Fibroblast of lung (primary cell): Measurements from ENCODE around the gene SEMA3D. TPM values are rescaled to one million over a fixed set of nuclear protein-coding genes. Genes with fewer than 3 reads are reported as not detected.

ENCODE experiments used
- DNase-seq, 2 donors: peaks; one replicate each; pipeline versions ENCODE4 v3.0.0 to v3.0.0-alpha.2; 2010; ENCODE audit warnings: low read depth in 2 of 2
- H2AFZ ChIP-seq: 2 replicates; pipeline ENCODE4 v1.5.1; 2012; ENCODE audit warnings: low read length, control low read depth, inconsistent platforms
- H3K27ac ChIP-seq: 2 replicates; pipeline ENCODE4 v1.5.1; 2011; ENCODE audit warnings: low read length, control low read depth; ENCODE audit not compliant: insufficient read depth
- H3K27me3 ChIP-seq: 2 replicates; pipeline ENCODE4 v1.5.1; 2011; ENCODE audit warnings: mild to moderate bottlenecking, low read length; ENCODE audit not compliant: control insufficient read depth, insufficient read depth
- H3K36me3 ChIP-seq: 2 replicates; pipeline ENCODE4 v1.5.1; 2011; ENCODE audit warnings: low read length; ENCODE audit not compliant: control insufficient read depth, insufficient read depth
- H3K4me1 ChIP-seq: 2 replicates; pipeline ENCODE4 v1.5.1; 2011; ENCODE audit warnings: low read length; ENCODE audit not compliant: control insufficient read depth, insufficient read depth; ENCODE audit errors: extremely low read depth
- H3K4me2 ChIP-seq: 2 replicates; pipeline ENCODE4 v1.5.1; 2011; ENCODE audit warnings: low read length, control low read depth; ENCODE audit not compliant: insufficient read depth; ENCODE audit errors: extremely low read depth
- H3K4me3 ChIP-seq, 4 experiments: fragments of 200-600 bp in 1 of 4; sonication (generic) in 1 of 4; replicated peaks in 1 of 4; 2 replicates each; pipeline ENCODE4 v1.5.1; 2011 to 2016; ENCODE audit warnings: low read length in 4 of 4, low read depth in 3 of 4, mild to moderate bottlenecking in 3 of 4, control low read depth in 2 of 4, inconsistent platforms in 1 of 4, mixed read lengths in 1 of 4; ENCODE audit not compliant: insufficient read depth in 1 of 4; ENCODE audit errors: control extremely low read depth in 1 of 4
- H3K79me2 ChIP-seq: 2 replicates; pipeline ENCODE4 v1.5.1; 2012; ENCODE audit warnings: mild to moderate bottlenecking, low read length, inconsistent platforms; ENCODE audit not compliant: control insufficient read depth, insufficient read depth
- H3K9ac ChIP-seq: 2 replicates; pipeline ENCODE4 v1.5.1; 2011; ENCODE audit warnings: mild to moderate bottlenecking, low read length, control low read depth; ENCODE audit not compliant: insufficient read depth
- H3K9me3 ChIP-seq: 2 replicates; pipeline ENCODE4 v1.5.1; 2012; ENCODE audit warnings: low read depth, low read length; ENCODE audit not compliant: control insufficient read depth, insufficient read depth
- H4K20me1 ChIP-seq: 2 replicates; pipeline ENCODE4 v1.5.1; 2011; ENCODE audit warnings: low read length; ENCODE audit not compliant: control insufficient read depth, insufficient read depth; ENCODE audit errors: extremely low read depth
- EZH2 ChIP-seq: IDR thresholded peaks from 2 replicates; pipeline ENCODE4 v1.5.1; 2012; ENCODE audit warnings: low read length, control low read depth, mild to moderate bottlenecking; ENCODE audit errors: missing control alignments
- polyA plus RNA-seq, 2 donors: library from polyadenylated mRNA; depleted of rRNA in 1 of 2; stranded (reverse) in 1 of 2; unstranded in 1 of 2; fragments of >200 nt; gene quantifications; 2 replicates each; pipeline ENCODE4 v1.2.1, GENCODE V29; 2011 to 2012; ENCODE audit warnings: missing spikeins in 1 of 2
- total RNA-seq: library from RNA; depleted of rRNA; stranded (reverse); fragments of >200 nt; gene quantifications from 2 replicates; pipeline ENCODE4 v1.2.1, GENCODE V29; 2014
- TF ChIP-seq, protein P1 (sequence below), 2 donors: IDR thresholded peaks in 1 of 2; conservative IDR thresholded peaks in 1 of 2; 1 replicate in 1 of 2; 2 replicates in 1 of 2; pipeline ENCODE4 v1.5.1; 2011 to 2012; ENCODE audit warnings: low read length in 2 of 2, control low read depth in 1 of 2, inconsistent platforms in 1 of 2, low read depth in 1 of 2, mild to moderate bottlenecking in 1 of 2

SEMA3D gene
- total and polyA plus RNA-seq, 2 donors (not counting 1 experiment from before 2014, with no cell fraction given) = 4.1 to 4.6 TPM

DNA sequence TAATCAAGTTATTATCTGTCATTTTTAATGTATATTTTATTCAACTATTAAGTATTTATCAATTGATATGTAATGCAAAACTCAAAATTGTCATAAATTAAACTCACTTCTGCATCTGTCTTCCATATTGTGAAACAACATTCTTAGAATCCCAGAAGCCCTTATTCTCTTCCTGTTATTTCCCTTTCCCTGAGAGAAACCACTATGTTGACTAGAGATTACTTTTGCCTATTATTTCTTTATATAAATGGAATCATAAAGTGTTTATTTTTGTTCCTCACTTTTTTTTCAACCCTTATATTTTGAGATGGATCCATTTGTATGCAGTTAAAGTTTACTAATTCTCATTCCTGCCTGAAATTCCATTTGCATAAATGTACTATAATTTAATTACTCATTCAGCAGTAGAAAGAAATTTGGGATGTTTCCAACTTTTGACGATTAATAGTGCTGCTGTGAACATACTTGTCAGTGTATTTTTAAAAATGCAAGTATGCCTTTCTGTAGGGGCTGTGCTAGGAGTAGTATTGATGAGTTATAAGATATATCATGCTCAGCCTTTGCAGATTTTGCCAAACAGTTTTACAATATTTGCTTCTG, 211.2 kb downstream of the SEMA3D start:
- DNase-seq = peak; percentile 42 to 62
- Histone ChIP-seq H3K27me3 (no peaks in the 10 kb centered on the region), H3K4me1 (no peaks in the 10 kb centered on the region), H4K20me1 (no peaks in the 10 kb centered on the region), H3K27ac (no peak overlapping the region), H2AFZ (no peak overlapping the region), H3K9me3 (no peaks in the 10 kb centered on the region), H3K79me2 (no peaks in the 10 kb centered on the region), H3K36me3 (no peaks in the 10 kb centered on the region), H3K4me2 (no peak overlapping the region), H3K4me3 (no peak overlapping the region), H3K9ac (no peak overlapping the region)
- TF ChIP-seq EZH2 = no peak
- TF ChIP-seq, protein P1, sequence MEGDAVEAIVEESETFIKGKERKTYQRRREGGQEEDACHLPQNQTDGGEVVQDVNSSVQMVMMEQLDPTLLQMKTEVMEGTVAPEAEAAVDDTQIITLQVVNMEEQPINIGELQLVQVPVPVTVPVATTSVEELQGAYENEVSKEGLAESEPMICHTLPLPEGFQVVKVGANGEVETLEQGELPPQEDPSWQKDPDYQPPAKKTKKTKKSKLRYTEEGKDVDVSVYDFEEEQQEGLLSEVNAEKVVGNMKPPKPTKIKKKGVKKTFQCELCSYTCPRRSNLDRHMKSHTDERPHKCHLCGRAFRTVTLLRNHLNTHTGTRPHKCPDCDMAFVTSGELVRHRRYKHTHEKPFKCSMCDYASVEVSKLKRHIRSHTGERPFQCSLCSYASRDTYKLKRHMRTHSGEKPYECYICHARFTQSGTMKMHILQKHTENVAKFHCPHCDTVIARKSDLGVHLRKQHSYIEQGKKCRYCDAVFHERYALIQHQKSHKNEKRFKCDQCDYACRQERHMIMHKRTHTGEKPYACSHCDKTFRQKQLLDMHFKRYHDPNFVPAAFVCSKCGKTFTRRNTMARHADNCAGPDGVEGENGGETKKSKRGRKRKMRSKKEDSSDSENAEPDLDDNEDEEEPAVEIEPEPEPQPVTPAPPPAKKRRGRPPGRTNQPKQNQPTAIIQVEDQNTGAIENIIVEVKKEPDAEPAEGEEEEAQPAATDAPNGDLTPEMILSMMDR (conservative IDR thresholded peaks at IDR 0.05 in 1 of 2, IDR thresholded peaks at IDR 0.05 in 1 of 2; ENCODE audit: low read depth in 1 of 2, low read length in 2 of 2) = no peak

DNA sequence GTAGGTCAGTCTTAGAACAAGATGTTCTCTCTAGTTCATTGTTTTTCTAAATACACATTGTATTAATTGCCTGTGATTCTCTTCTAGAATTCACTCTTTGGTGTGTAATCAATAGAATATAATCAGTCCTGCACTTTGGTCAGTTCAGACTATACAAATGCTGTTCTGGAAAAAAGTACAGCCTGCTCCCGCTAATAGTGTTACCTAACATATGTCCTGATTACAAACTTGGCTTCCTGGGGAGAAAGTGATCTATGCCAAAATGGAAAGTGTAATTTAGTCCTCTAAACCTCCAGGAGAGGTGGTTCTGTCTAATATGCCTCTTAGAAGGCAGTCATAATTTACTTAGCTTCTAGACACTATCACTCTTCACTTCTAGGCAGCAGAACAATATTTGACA, 215.5 kb downstream of the SEMA3D start:
- H4K20me1 ChIP-seq = no peaks in the 10 kb centered on the region
- H3K4me2 ChIP-seq = no peak overlapping the region
- no peak overlapping the region for H3K9ac ChIP-seq
- H3K4me1 ChIP-seq = no peaks in the 10 kb centered on the region
- H3K79me2 ChIP-seq = no peaks in the 10 kb centered on the region
- peak overlapping the region; percentile 13 for H2AFZ ChIP-seq
- H3K9me3 ChIP-seq = no peaks in the 10 kb centered on the region
- H3K27me3 ChIP-seq = no peaks in the 10 kb centered on the region
- H3K27ac ChIP-seq = no peak overlapping the region
- TF ChIP-seq EZH2 = no peak
- TF ChIP-seq, protein P1 (conservative IDR thresholded peaks at IDR 0.05 in 1 of 2, IDR thresholded peaks at IDR 0.05 in 1 of 2; ENCODE audit: low read depth in 1 of 2, low read length in 2 of 2) = no peak
- H3K4me3 ChIP-seq = no peak overlapping the region
- no peak for DNase-seq
- H3K36me3 ChIP-seq = no peaks in the 10 kb centered on the region

DNA sequence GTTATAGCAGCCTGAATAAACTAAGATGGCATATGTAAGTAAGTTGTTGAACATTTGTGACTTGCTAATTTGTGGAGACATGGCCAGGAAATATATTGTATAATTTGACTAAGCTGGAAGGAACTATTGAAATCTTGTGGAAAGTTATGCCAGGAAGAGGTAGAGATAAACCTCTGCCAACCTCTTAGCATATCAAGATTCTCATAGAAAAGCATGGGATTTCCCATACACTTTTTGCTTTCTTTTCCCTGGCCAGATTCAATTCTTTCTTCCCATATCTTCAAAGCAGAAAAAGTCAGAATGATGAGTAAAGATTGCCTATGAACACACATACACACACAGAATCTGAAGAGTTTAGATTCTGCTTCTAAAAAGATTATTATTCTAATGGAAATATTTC, 216.2 kb downstream of the SEMA3D start:
- H2AFZ ChIP-seq = no peak overlapping the region
- DNase-seq = peak in 1 of 2 donors; percentile 38
- H3K36me3 ChIP-seq = no peaks in the 10 kb centered on the region
- H4K20me1 ChIP-seq = no peaks in the 10 kb centered on the region
- H3K27ac ChIP-seq = no peak overlapping the region
- no peak overlapping the region for H3K4me2 ChIP-seq
- H3K9me3 ChIP-seq = no peaks in the 10 kb centered on the region
- H3K27me3 ChIP-seq = no peaks in the 10 kb centered on the region
- H3K79me2 ChIP-seq = no peaks in the 10 kb centered on the region
- TF ChIP-seq, protein P1 (conservative IDR thresholded peaks at IDR 0.05 in 1 of 2, IDR thresholded peaks at IDR 0.05 in 1 of 2; ENCODE audit: low read depth in 1 of 2, low read length in 2 of 2) = no peak
- no peak for TF ChIP-seq EZH2
- no peak overlapping the region for H3K4me3 ChIP-seq
- no peaks in the 10 kb centered on the region for H3K4me1 ChIP-seq
- H3K9ac ChIP-seq = no peak overlapping the region
